ENCODE results near the gene H1-8.

DNA sequence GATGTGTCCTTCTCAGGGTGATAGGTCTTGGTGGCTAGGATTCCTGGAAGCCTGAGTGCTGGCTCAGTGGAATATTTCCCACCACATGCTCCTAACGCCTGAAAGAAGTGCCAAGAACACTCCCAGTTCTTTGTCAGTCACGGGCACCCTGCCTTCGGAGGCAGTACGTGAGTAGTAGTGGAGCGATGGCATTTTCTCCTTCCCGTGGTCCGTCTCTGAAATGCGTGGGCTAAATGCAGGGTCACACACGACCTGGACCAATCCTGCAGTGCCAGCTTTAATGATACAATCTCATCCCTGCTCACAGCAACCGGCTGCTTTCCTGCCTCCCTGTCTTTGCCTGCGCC is 14.5 kb downstream of the H1-8 start:
- TF ChIP-seq, protein P1, sequence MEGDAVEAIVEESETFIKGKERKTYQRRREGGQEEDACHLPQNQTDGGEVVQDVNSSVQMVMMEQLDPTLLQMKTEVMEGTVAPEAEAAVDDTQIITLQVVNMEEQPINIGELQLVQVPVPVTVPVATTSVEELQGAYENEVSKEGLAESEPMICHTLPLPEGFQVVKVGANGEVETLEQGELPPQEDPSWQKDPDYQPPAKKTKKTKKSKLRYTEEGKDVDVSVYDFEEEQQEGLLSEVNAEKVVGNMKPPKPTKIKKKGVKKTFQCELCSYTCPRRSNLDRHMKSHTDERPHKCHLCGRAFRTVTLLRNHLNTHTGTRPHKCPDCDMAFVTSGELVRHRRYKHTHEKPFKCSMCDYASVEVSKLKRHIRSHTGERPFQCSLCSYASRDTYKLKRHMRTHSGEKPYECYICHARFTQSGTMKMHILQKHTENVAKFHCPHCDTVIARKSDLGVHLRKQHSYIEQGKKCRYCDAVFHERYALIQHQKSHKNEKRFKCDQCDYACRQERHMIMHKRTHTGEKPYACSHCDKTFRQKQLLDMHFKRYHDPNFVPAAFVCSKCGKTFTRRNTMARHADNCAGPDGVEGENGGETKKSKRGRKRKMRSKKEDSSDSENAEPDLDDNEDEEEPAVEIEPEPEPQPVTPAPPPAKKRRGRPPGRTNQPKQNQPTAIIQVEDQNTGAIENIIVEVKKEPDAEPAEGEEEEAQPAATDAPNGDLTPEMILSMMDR (IDR thresholded peaks at IDR 0.05) = no peak
- TF ChIP-seq POLR2AphosphoS5 (IDR thresholded peaks at IDR 0.05) = peak; percentile 7 to 14
- no peak for TF ChIP-seq POLR2A (IDR thresholded peaks at IDR 0.05)
- TF ChIP-seq EP300 (IDR thresholded peaks at IDR 0.05) = no peak

All from upper lobe of left lung (tissue), 4 donors.